SIG-M5 treated with dmso at 0.1 percent for 504 hours (cell line): Measurements from ENCODE around the gene COL12A1.

Experiments used
- DNase-seq: peaks from one replicate; lab custom pipeline; 2025; ENCODE audit not compliant: unreplicated experiment; lab: John Stamatoyannopoulos, UW

Gene COL12A1

DNA sequence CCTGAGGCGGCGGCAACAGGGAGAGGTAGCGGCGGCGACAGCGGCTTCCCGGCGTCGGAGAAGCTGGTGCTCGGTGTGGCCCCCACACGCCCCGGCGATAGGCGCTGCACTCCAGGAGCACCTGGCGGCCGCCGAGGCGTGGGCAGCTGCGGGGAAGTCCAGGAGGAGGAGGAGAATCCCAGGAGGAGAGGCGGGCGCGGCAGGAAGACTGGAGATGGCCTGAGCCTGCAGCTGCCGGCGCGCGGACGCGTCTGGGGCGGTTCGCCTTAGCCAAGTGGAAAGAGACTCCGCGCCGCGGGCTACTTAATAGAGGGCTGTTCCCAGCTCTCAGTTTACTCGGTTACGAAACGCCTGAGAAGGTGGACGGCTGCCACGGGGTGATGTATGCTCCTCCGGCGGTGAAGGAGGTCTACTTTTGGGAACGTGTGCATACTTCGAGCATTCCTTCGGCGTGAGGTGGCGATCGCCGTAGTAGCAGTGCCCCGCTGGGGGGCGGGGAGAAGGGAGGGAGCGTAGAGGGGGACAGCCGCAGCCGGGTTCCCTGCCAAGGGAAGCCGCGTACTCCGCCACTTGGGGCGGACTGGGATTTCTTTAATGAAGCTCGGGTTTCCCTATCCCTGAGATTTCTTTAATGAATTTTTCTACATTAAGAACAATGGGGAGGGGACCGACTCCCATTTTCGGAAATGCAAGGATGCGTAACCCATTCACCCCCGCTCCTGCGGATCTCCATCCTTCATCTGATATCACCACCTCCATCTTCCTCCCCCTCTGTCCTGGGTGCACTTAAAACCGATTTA is at the start of gene COL12A1:
TSS of gene COL12A1 (minus strand) at position 278 of the 800 bp plus-strand sequence. CDS start 3,261 bp downstream, outside the sequence.
- peak; percentile 17 for DNase-seq

DNA sequence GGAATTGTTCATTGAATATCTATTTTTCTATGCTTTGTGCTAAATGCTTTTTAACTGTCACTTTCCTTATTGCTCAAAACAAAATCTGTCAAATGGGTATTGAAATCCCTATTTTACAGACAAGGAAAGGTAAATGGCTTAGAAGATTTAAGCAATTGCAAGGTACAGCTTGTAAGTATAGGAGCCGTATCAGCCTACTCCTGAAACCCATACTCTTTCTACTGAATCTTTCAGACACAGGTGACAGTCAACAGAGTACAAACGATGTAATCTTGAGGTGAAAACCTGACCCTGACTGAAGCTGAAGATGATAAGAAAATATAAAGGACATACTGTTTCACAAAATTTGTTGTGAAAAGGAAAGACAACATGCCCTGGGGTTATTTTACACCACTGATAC is 44.7 kb upstream of the COL12A1 start:
- no peak for DNase-seq

- DNase-seq = no peak
Observed at GRCh38 chr6:75249837-75250236, 44.0 kb upstream of the COL12A1 start.

DNA sequence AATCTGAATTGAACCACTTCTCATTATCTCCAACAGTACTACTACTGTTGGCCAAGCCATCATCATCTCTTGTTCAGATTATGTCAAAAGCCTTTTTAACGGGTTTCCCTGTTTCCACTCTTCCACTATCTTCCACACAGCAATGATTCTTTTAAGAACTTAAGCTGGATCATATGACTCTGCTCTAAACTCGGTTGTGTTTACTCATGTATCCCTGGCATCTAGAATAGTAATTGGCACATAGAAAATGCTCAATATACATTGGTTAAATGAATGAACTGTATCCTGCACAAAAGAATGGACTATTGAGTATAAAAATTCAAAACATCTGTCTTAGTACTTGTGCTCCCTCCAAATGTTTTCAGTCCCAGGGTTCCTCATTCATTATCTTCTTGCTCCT is 40.5 kb upstream of the COL12A1 start:
- DNase-seq = no peak

GRCh38 chr6:75244063-75244584 is 38.3 kb upstream of the COL12A1 start:
- DNase-seq = no peak

DNA sequence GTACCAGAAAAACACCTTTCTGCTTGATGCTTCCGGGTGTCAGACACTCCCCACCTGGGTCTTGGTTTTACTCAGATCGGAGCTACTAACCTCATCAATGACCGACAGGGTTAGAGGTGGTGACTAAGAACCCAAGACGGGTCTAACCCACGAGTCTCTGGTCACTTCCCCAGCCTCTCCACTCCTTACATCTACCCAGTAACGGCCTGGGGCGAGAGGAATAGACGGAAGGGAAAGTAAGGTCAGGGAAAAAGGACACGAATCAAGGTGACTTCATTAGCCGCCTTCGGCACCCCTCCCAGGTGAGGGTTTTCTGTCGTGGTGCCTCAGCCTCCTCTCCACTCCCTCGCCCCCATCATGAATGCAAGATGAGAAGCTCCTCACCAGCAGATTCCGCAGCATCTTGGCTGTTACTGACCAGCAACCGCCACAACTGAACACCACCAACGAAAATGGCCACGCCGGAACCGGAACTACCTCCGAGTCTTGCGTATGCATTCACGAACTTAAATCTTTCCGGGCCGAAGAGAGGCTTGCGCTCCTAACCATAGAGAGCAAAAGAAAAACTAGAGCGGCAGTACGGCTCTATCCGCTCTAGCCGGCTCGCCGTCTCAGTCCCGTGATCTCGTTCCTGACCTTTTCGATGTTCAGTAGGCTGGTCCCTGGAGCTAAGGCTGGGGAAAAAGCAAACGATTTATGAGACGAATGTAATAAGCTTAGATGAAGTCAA is 37.6 kb upstream of the COL12A1 start, which contains the start of gene COX7A2:
TSS of gene COX7A2 (minus strand) at position 469 of the 730 bp plus-strand sequence. CDS start at position 402, 67 bp downstream.
- DNase-seq = peak; percentile 97

GRCh38 chr6:75236630-75237029 is 30.8 kb upstream of the COL12A1 start:
- DNase-seq = no peak

- DNase-seq = no peak
Observed at GRCh38 chr6:75235271-75235670, 29.4 kb upstream of the COL12A1 start.

- DNase-seq = no peak
Observed at GRCh38 chr6:75234126-75234865, 28.4 kb upstream of the COL12A1 start.

GRCh38 chr6:75233092-75233615 is 27.3 kb upstream of the COL12A1 start:
- DNase-seq = no peak

- DNase-seq = peak; percentile 20
Observed at GRCh38 chr6:75230484-75231325, 24.9 kb upstream of the COL12A1 start.

DNA sequence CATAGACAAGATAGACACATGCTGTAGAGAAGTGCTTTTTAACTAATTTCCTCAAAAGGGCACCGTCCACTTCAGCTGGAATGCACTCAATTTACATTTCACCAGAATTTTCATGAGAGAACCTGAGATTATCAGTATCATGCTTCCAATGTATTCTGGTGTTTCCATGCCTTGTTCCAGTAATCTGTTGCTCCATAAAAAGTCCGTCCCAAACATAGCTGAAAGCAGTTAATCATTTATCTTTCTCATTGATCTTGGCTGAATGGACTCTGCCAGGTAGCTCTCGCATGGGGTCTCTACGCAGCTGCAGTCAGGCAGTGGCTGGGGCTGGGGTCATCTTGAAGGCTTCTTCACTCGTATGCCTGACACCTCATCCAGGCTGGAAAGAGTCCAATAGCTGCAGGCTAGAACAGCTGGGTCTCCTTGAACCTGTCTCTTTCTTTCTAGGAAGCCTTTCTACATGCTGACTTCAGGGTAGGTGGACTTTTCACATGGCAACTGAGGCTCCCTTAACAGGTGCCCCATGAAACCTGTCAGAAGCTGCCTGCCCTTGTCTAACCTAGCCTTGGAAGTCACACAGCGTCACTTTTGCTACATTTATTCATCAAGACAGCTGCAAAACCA is 18.6 kb upstream of the COL12A1 start:
- DNase-seq = no peak

DNA sequence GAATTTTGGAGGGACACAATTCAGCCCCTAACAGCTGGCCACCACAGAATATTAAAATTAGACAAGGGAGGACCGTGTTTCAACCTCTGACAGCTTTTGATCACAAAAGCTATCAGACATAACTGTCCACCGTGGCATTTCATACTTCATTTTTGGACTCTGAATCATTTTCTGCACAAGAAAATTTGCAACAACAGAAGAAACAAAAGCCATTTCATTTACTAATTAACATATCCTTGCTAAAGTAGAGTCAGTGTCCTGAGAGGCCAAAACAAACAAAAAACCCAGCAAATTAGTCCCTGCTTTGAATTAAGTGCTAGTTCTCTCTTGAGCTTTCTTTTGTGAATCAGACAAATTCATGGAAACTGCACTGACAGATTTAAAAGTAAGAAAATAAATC is 17.6 kb upstream of the COL12A1 start:
- no peak for DNase-seq

- no peak for DNase-seq
Observed at GRCh38 chr6:75222261-75222660, 16.4 kb upstream of the COL12A1 start.

GRCh38 chr6:75221116-75221515 is 15.3 kb upstream of the COL12A1 start:
- DNase-seq = no peak

- no peak for DNase-seq
Observed at GRCh38 chr6:75220357-75220756, 14.5 kb upstream of the COL12A1 start.

DNA sequence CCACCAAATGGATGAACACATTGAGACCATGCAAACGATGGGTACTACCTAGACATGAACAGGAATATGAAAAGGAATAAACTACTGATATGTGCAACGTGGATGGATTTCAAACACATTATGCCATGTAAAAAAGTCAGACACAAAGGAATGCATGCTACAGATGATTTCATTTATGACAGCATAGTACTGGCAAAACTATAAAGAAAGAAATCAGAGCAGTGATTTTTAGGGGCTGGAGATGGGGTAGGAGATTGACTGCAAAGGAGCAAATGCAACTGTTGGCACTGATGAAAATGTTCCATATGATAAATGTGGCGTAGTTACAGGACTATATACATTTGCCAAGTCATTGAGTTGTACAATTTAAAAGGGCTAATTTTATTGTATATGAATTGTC is 13.4 kb upstream of the COL12A1 start:
- DNase-seq = no peak

DNA sequence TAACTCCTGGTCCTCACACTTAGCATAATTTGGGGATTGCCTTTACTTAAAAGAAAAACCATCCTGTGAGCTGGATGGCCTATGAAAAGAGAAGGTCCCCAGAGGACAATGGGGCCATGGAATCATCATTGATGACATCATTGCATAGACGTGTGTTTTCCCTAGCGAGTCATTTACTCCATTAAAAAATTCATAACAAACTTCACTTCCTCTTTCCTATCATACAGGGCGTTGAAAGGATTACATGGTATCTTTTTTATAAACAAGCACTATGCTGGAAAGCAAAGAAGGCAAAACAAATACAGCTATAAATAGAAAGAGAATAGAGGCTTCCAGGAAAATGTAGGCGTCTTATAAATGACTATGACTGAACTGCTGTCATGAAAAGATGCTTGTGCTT is 11.3 kb upstream of the COL12A1 start:
- DNase-seq = no peak

DNA sequence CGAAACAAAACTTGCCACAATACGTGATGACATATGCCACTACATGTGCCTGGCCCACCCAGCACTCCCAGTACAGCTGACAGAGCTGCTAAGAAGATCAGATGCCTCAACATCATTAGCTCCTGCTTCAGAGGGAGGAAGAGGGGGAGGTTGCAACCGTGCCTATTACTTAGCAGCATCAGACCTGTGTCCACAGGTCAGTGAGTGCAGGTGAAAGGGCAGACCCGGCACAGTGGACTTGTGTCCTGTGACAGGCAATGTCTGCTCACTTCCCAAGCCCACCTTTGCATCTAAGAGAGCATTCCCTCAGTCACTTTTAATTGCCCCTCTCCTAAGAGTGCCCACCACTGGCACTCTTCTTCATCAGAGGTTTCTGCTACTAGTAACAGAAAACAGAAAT is 9.4 kb upstream of the COL12A1 start:
- DNase-seq = no peak

GRCh38 chr6:75213732-75214131 is 7.9 kb upstream of the COL12A1 start:
- no peak for DNase-seq
